ENCODE results near the gene UPB1.
"Not testable (repeated sequence)": the region's sequence is repeated elsewhere in the genome, so short reads cannot be mapped to it uniquely, and the experiment has no call there.

Gene UPB1

DNA sequence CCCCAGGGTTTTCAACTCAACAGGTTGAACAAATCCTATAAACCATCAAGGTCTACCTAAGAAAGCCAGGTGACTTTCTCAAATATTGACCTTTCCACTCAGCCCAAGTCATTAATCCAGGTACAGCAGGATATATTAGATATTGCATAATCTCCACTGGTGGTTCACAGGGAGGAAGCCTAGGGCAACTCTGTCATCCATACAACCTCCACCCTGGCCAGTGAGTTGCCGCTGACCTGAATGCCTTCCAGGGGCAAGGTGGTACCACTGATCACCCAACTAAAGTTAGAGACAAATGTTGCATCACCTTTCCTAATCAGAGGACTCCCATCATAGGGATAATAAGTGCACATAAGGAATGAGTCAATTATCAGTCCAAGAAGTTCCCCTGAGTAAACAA, 36.9 kb downstream of the UPB1 start:
- no peak for DNase-seq (ENCODE audit: low spot score)

DNA sequence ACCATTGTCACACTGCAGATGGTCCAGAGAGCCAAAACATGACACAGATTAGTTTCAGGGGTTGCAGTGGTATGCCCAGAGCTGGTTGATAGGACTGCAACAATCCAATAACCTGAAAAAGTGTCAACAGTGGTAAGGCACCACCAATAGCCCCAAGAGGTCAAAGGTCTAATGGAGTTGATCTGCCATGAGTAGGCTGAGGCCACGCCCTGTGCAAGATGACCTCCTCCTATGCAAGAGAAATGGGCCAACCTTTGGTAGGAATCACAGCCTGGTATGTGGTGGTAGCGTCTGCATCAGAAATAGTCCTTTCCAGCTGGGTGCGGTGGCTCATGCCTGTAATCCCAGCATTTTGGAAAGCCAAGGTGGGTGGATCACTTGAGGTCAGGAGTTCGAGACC, 40.2 kb downstream of the UPB1 start:
- DNase-seq (ENCODE audit: low spot score), result no peak

DNA sequence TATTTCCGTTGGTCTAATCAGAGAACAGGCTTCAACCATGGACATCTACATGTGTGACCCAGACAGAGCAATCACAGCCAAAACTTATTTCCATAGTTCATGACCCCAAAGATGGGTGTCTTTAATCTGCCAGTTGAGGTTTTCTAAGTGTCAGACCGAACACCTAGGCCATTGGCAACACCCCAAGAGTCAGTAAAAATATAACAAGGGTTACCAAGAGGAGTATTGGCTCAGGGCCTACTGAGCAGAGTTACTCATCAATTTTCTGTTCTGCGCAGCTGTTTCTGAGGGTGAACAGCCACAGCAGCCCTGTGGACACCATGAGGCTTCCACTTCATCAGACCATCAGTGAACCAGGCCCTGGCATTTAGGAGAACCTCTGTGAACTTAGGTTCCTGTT, 41.0 kb downstream of the UPB1 start:
- no peak for DNase-seq (ENCODE audit: low spot score)

DNA sequence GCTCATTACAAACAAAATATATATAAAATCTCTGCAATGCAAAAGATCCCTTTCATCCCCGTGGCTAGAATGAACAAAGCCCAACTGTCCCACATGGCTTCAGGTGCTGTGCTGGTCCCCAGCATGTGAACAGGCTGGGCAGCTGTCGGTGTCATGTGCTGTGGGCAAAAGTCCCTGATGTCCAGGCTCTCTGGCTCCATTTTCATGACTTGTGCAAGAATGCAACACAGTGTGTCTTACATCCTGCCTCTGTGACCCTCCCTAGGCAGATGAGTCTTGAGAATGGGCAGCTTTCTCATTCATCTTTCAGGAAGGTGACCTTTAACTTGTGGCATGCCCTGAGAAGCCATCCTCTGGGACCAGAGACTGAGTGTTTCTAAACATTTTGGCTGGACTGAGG, 45.3 kb downstream of the UPB1 start:
- no peak for DNase-seq (ENCODE audit: low spot score)

DNA sequence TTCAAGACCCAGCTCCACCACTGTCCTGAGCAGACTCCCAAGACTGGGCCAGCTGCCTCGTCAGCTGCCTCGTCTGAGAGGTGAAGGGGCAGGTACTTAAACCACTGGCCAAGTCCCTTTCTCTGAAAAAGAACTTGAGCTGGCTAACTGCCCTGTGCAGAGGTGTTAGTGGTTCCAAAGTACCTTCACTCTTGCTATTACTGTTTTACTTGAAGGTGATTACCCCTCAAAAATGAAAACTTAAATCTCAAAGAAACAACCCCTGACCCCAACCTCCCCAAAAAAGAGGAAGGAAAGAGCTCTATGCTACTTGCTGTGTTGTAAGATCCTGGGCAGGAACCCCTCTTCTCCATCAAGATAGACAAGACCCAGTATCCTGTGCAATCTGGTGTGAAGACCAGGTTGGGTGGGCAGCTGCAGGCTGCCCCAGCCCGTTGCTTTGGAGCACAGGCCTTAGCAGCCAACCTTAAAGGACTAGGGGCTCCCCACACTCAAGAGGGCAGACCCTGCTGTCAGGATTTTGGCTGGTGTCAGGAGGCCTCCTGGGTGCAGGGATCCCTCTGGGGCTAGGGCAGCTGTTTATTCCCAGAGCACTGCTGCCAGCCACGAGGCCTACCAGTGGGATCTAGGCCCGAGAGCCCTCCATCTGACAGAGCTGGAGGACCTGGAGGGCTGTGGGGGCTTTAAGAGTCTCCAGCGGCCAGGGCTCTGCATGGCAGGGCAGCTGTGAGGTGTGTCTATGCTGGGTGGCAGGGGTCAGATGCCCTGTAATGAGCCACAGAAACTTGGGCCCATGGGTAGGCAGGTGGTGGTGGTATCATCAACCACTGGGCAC, 46.8 kb downstream of the UPB1 start:
- DNase-seq (ENCODE audit: low spot score), result no peak

DNA sequence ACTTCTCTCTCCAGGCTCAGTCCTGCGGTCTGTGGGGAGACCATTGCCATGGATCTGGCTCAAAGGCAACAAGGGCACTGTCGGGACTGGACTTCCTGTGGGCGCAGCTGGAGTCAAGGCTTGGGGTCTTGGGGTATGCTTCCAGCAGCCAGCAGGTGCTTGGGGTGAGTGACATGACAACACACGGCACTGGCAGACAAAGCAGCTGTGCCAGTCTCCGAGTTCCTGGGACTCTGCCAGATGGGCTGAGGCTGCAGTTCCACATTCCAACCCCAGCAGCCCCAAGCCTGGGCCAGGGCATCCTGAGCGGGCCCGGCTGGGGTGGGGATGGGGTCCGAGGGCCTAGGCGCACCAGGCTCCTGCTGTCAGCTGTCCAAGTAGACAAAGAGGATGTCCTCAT, 47.5 kb downstream of the UPB1 start:
- DNase-seq (ENCODE audit: low spot score), result no peak

DNA sequence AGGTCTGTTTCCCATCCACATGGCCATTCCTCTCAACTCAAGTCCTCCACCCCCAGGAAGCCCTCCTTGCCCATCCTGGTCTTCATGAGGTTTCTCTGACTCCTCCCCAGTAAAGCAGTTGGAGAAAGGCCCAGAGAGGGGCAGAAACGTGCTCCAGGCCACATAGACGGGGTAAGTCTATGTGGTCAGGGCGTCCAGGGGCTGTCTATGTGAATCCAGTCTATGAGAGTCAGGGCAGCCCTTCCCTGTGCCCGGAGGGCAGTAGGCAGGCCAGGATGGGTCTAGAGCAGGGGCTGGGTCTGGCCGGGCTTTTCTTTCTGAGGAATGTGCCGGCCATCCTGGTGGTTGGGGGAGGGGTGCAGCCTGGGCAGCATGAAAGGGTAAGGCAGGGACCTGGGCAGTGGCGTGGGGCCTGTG, 48.1 kb downstream of the UPB1 start:
- no peak for DNase-seq (ENCODE audit: low spot score)

DNA sequence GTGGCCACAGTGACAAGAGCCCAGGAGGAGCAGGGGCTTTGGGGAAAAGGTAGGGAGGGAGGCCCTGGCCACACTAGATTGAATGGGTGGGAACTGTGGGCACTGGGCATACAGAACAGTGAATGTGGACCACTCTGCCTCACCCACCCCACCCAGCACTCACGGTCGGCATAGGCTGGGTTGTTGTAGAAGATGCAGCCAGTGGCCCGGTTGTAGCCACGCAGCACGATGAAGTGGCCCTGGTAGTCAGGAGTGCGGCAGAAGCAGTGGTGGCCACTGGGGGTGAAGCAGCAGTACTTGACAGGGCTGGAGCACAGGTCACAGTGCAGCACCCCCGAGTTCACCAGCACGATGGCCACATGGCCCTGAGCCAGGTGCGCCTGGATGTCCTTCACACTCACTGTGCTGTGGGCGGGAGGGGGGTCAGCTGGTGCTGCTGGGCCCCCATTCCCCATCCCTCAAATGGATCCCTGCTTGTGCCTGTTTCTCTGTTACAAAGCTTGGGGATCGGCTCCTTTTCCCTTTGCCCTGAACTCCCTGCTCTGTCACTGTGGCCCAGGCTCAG, 48.6 kb downstream of the UPB1 start:
- DNase-seq (ENCODE audit: low spot score), result no peak

DNA sequence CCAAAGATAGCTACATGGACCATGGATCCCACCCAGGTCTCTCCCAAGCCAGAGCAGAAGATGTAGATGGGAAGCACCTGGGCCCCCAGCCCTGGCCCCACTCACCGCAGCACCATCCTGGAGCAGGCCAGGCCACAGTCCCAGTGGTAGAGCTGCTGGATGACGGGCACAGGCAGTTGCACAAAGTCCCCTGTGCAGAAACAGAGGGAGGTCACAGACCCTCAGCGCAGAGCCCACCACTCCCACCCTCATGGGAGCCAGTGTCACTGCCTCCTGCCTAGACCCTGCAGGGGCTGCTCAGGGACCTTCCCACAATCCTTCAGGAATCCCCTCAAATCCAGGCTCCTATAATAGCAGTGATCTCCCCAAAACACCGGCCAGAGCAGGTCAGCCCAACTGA, 53.7 kb downstream of the UPB1 start:
- no peak for DNase-seq (ENCODE audit: low spot score)

DNA sequence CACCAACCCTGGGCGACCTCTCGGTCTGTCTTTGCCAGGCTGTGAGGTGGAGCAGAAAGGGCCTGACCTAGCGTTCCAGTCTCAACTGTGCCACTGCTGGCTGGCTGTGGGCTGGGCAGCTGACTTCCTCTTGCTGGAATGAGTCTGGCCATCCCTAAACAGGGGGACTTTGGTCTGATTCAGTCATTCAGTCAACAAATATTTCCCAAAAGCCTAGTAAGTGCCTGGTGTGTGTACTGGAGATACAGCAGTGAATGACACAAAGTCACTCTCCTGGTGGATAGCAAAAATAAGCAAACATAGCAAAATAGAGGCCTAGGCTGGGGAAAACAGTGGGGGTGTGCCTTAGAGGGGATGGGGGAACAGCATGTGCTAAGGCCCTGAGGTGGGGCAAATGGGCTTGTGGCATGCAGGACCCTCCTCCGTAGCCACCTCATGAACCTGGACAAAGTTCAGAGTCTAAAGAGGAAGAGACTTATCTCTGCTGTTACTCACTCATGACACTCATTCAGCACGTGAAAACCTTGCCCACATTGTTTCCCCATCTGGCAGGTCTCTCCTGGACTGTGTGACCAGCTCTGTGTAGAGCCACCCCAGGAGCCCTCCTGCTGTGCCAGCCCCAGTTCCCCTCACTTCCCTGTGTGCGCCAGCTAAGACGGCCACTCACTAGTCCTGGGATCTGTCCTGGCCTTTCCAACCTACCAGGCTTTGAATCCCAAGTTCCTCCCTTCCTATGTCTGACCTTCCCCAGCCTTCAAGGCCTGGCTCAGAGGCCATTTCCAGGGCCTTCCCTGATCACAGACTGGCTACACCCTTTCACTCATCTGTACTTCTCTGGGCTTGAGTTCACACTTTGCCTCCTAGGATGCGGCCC, 55.1 kb downstream of the UPB1 start:
- no peak for DNase-seq (ENCODE audit: low spot score)

DNA sequence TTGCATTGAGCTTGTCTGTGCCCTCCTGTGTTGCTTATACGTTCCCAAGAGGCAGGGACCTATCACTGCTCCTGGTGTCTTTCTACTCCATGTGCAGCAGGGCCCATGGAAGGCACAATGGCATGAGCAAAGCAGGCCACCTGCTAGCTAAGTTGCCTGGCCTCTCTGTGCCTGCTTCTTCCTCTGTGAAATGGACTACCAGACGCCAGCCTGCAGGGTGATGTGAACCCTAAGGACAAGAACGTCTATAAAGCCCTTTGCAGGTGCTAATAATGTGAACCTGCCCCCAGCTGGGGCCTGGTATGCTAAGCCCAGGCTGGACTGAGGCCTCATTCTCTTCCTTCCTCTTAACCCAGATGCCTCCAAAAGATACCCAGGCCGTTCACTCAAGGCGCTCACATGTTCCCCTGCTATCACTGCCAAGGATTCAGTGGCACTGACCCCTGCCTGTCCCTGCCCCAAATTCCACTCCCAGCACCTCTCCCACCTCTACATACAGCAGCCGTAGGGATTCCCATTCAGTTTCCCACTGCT, 55.8 kb downstream of the UPB1 start:
- DNase-seq (ENCODE audit: low spot score), result no peak

DNA sequence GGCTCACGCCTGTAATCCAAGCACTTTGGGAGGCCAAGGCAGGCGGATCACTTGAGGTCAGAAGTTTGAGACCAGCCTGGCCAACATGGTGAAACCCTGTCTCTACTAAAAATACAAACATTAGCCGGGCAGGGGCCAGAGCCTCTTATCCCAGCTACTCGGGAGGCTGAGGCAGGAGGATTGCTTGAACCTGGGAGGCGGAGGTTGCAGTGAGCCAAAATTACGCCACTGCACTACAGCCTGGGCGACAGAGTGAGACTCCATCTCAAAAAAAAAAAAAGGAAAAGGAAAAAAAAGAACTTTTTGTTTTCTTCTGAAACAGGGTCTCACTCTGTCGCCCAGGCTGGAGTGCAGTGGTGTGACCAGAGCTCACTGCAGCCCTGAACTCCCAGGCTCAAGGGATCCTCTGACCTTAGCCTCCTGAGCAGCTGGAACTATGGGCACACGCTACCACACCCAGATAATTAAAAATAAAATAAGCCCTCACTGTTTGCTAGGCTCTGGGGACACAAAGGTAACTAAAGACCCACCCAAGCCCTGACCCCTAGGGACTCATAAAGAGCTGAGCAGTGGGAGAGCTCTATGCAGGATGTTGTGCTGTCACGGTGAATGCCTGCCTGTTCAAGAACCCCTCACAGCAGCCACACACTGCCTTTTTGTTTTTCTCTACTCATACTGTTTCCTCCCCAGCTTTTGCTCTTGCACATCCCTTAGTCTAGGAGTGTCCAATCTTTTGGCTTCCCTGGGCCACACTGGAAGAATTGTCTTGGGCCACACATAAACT, 57.6 kb downstream of the UPB1 start:
- not testable (repeated sequence) for DNase-seq (ENCODE audit: low spot score)

DNA sequence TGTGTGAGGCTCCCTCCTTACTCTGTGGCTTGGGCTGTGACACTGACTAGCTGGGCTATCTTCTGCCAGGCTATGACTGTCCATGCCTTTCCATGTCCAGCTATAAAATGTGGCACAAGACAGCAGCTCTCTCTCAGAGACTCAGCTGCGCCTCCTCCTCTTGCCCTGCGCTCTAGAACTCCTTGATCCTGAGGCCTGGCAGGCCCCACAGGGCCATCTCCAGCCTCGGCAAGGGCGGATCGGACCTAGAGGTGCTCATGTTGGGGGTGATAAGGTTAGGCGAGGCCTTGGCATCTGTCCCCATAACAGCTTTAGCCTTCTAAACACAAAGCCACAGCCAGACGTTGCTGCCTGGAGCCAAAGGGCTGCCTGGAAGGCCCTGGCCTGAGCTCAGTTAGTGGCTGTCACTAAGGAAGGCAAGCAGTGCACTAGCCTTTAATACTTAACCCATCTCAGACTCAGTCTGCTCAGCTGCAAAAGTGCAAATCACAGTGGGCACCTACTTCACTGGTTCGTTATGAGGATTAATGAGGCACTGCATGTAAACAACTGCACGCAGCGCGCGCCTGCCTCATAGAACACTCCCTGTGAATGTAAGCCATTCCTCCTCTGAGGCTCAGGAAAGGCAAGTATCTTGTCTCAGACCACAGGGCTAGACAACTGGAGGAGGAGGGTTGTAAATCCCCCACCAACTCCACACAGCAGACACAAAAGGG, 58.6 kb downstream of the UPB1 start:
- DNase-seq (ENCODE audit: low spot score), result no peak

DNA sequence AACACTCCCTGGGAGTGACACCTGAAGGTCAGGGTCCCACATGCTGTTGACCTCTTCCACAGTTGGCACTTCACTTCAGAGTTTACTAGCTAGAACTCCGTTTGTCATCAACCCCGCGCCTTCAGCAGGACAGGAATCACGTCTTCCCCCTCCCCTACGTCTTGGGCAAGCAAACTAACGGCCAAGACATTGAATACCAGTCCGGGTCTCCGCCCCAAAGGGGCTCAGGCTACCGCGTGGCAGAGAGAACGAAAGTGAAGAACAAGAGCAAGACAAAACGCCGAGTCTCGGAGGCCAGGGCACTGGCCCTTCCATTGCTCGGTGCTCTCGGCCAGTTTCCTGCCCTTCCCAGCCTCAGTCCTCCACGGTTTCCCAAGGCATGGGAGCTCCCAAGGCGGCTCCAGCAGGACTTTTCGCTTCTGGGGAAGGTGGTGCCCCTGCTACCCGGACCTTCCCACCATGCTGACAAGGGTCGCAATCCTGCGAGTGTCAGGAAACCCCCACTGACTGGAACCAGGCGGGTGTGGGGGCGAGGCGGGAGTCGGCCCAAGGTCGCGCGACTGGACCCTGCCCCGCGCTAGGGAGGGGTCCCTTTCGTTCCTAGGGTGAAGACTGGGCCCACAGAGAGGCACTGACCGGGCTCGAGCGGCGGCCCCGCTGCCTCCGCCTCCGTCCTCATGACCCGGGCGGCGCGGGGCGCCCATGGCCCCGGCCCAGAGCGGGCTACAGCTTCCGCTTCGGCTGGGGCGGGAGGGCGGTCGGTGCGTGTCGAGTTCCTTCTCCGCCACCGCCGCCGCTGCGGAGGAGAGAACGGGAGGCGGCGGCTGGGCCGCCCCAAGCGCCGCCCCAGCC, 59.4 kb downstream of the UPB1 start, which contains the start of gene GUCD1:
Gene GUCD1, minus strand, starts transcription at position 826 of the 852 bp plus-strand sequence. Its CDS starts 147 bp downstream, at position 679.
- peak; percentile 40 for DNase-seq (ENCODE audit: low spot score)

DNA sequence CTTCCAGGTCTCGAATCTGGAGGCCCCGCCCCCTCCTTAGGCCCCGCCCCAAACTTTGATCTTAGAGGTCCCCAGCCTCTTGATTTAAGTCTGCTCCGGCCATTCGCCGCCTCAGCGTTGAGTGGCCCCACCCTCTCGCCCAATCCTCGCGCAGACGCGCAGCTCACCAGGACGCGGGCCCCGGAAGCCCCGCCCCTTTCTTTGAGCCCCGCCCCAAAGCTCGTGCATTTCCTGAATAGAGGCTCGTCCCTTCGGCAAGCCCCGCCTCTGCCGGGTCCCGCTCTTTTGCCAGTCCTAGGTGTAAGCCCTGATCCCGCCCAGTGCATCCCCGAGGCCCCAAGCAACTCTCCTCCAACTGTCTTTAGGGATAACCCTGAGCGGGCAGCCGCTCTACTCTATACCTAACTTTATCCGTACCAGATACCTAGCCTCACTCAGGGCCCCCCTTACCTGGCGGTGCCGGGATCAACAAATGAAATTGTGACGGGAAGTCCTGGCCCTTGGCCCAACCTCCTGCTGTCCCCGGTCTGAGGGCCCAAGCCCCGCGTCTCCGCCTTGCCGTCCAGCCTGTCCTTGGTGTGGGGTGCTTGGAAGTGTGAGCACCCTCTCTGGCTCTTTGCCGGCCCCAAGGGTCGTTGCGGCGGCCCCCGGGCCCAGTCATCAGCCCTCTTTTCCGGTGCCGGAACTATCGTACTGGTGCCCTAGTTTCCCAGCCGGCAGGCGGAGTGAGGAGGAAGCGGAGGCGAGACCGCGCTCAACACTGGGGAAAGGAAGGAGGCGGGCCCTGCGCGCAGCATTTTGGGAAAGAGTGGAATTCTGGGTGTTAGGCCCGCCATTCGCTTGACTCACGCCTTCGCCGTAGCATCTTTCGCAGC, 60.3 kb downstream of the UPB1 start, which contains the start of gene SNRPD3:
Gene SNRPD3, plus strand, starts transcription at position 835 of the 875 bp plus-strand sequence. CDS start 1,676 bp downstream, outside the sequence.
- DNase-seq (ENCODE audit: low spot score), result peak; percentile 100

DNA sequence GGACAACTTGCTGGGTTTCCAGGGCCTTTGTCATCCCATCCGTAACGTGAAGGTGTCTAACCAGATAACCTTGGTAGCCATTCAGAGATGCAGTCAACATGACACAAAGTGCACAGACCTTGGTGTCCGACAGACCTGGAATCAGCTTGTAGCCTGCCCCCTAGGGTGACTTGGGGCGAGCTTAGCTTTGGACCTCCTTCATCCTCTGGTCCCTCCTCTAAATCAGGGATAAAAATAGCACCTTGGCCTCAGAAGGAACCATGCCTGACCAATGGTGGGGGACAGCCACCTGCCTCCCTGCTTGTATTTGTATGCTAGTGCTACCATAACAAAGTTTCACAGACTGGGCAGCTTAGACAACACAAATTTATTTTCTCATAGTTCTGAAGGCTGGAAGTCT, 64.3 kb downstream of the UPB1 start:
- DNase-seq (ENCODE audit: low spot score), result no peak

DNA sequence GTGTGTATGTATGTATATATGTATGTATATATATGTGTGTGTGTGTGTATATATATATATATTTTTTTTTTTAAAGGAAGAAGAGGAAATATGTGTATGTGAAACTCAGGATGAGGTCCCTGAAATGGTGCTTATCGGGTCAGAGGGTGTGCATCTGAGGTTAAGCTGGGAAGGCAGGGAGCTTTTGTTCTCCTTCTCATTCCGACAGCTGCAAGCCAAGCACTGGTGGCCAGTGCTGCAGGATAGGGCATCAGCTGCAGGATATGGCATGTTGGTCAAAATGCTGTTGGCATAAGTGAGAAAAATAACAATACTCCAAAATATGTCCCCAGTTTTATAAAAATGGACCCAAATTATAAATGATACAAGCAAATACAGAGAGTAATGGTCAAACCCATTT, 68.1 kb downstream of the UPB1 start:
- DNase-seq (ENCODE audit: low spot score), result no peak

DNA sequence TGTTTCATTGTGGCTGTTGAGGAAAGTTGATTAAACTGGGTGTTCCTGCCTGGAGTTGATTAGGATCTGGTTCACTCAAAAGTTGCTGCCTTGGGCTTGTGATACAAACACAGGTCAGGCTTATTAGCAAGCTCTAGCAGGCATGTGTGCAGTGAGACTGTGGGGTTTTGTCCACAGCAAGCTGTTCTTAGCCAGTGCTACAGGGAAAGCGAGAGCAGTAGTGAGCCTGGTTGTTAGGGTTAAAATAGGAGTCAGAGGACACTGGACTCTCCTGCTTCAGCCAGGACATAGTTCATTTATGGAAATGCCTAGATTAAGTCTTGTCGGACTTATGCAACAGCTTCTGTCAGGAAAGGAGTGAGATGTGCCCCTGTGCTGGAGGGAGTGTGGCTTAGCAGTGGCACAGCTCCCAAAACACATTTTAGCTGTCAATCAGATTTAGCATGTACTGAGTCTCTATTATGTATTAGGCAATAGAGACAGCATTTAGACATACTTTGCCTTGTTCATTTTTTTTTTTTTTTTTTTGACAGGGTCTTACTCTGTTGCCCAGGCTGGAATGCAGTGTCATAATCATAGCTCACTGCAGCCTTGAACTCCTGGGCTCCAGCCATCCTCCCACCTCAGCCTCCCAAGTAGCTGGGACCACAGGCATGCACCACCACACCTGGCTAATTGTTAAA, 69.4 kb downstream of the UPB1 start:
- DNase-seq (ENCODE audit: low spot score), result no peak
